ENCODE measurements around the gene TMEM129.

TMEM129 gene

DNA sequence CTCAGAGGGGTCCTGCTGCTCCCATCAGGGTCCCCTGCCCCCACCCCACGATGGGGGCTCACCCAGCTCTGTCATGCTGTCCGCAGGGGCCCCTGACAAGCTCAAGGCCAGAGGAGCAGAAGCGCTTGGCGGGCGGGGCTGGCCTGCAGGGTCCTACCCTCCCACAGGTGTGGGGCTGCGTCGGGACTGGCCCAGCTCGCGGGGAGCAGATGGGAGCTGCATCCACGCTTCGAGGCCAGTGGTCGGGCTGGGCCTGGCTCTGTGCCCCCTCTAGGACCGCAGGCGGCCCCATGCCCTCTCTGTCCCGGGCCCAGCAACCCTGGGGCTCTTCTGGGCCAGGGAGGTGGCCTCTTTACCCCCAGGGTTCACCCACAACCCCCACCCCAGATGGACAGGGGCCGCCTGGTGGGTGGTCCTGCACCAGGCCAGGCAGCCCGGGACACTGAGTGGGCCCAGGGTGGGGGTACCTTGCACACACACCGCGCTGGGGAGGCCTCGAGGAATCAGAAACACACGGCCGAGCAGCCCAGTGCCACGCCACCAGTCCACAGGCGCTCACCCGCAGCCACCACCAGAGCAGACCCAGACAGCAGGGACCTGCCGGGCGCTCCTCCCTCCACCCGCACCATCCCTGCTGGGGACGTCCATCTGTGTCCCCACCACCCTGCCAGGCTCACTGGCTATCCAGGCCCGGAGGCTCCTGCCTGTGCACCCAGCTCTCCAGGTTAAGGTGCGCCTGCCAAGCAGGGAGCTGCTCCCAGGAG is 30.2 kb upstream of the TMEM129 start:
- Histone ChIP-seq H3K27ac (ENCODE audit: low read length) (no peak overlapping the region), H3K4me2 (ENCODE audit: insufficient read depth, low read length) (no peak overlapping the region)

GRCh38 chr4:1750381-1751154 is 29.4 kb upstream of the TMEM129 start:
- Histone ChIP-seq H3K9ac (ENCODE audit: low read depth, low read length) (no peak overlapping the region), H2AFZ (ENCODE audit: low read depth, low read length) (no peak overlapping the region), H3K4me2 (ENCODE audit: insufficient read depth, low read length) (no peak overlapping the region), H3K9me3 (ENCODE audit: insufficient read depth, low read length, severe bottlenecking) (no peaks in the 10 kb centered on the region), H3K27ac (ENCODE audit: low read length) (no peak overlapping the region), H3K4me1 (ENCODE audit: insufficient read depth, low read length) (peaks cover 6% of the 10 kb centered on the region), H3K79me2 (ENCODE audit: insufficient read depth, low read length) (no peaks in the 10 kb centered on the region), H3K36me3 (ENCODE audit: insufficient read depth, low read length) (peaks cover 4% of the 10 kb centered on the region), H3K27me3 (ENCODE audit: insufficient read depth, low read length, poor library complexity) (no peaks in the 10 kb centered on the region), H3K4me3 (ENCODE audit: low read depth in 1 of 2, low read length in 2 of 2) (no peak overlapping the region), H4K20me1 (ENCODE audit: insufficient read depth, low read length) (peaks cover 22% of the 10 kb centered on the region)
- DNase-seq = no peak
- no peak for ATAC-seq (ENCODE audit: insufficient read depth, low read depth)
- TF ChIP-seq EZH2 (IDR thresholded peaks at IDR 0.05; ENCODE audit: borderline replicate concordance, low read depth, low read length, severe bottlenecking) (no peak), CTCF (IDR thresholded peaks at IDR 0.05; ENCODE audit: borderline replicate concordance, extremely low read depth, low read length, poor library complexity, severe bottlenecking) (no peak)

More for the DNA sequence above, 30.2 kb upstream of the TMEM129 start:
- DNase-seq = no peak
- TF ChIP-seq EZH2 (IDR thresholded peaks at IDR 0.05; ENCODE audit: borderline replicate concordance, low read depth, low read length, severe bottlenecking) (no peak), CTCF (IDR thresholded peaks at IDR 0.05; ENCODE audit: borderline replicate concordance, extremely low read depth, low read length, poor library complexity, severe bottlenecking) (no peak)
- ATAC-seq (ENCODE audit: insufficient read depth, low read depth) = no peak
- Histone ChIP-seq H3K36me3 (ENCODE audit: insufficient read depth, low read length) (no peaks in the 10 kb centered on the region), H3K79me2 (ENCODE audit: insufficient read depth, low read length) (no peaks in the 10 kb centered on the region), H3K4me3 (ENCODE audit: low read depth in 1 of 2, low read length in 2 of 2) (no peak overlapping the region), H4K20me1 (ENCODE audit: insufficient read depth, low read length) (peaks cover 17% of the 10 kb centered on the region), H3K27me3 (ENCODE audit: insufficient read depth, low read length, poor library complexity) (no peaks in the 10 kb centered on the region), H3K9ac (ENCODE audit: low read depth, low read length) (no peak overlapping the region), H3K4me1 (ENCODE audit: insufficient read depth, low read length) (peaks cover 6% of the 10 kb centered on the region), H2AFZ (ENCODE audit: low read depth, low read length) (no peak overlapping the region), H3K9me3 (ENCODE audit: insufficient read depth, low read length, severe bottlenecking) (no peaks in the 10 kb centered on the region)

DNA sequence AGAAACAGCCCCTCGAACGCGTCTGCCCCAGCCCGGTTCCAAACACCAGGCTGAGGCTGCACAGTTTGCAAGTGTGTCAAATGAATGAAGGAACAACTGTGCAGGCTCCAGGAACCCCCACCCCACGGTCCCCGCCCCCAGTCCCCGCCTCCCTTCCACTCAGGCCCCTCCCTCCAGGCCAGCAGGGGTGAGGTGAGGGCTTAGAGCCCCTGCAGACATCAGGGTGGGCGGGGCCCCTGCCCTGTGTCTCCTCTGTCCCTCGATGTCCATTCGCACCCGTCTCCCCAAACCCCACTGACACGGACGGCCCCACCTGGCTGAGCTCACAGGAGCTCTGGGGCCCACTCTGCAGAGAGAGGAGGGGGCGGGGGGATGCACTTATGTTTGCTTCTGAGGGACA is 28.7 kb upstream of the TMEM129 start:
- no peak for ATAC-seq (ENCODE audit: insufficient read depth, low read depth)
- Histone ChIP-seq H3K4me1 (ENCODE audit: insufficient read depth, low read length) (peaks cover 6% of the 10 kb centered on the region), H3K9me3 (ENCODE audit: insufficient read depth, low read length, severe bottlenecking) (no peaks in the 10 kb centered on the region), H3K4me3 (ENCODE audit: low read depth in 1 of 2, low read length in 2 of 2) (no peak overlapping the region), H2AFZ (ENCODE audit: low read depth, low read length) (no peak overlapping the region), H4K20me1 (ENCODE audit: insufficient read depth, low read length) (peaks cover 26% of the 10 kb centered on the region), H3K36me3 (ENCODE audit: insufficient read depth, low read length) (peaks cover 8% of the 10 kb centered on the region), H3K9ac (ENCODE audit: low read depth, low read length) (no peak overlapping the region), H3K79me2 (ENCODE audit: insufficient read depth, low read length) (no peaks in the 10 kb centered on the region), H3K27ac (ENCODE audit: low read length) (no peak overlapping the region), H3K4me2 (ENCODE audit: insufficient read depth, low read length) (no peak overlapping the region), H3K27me3 (ENCODE audit: insufficient read depth, low read length, poor library complexity) (no peaks in the 10 kb centered on the region)
- no peak for TF ChIP-seq CTCF (IDR thresholded peaks at IDR 0.05; ENCODE audit: borderline replicate concordance, extremely low read depth, low read length, poor library complexity, severe bottlenecking)
- TF ChIP-seq EZH2 (IDR thresholded peaks at IDR 0.05; ENCODE audit: borderline replicate concordance, low read depth, low read length, severe bottlenecking) = no peak
- DNase-seq = no peak
